ENCODE results near the gene CMC2. TPM values are rescaled to one million over a fixed set of nuclear protein-coding genes. Genes with fewer than 3 reads are reported as not detected.

The CMC2 gene
- total RNA-seq: 100 to 1,000 TPM in 1 of 2 experiments, 10 to 100 TPM in 1; 93.3 to 136 TPM

GRCh38 chr16:81006813-81007695, at the start of gene CMC2, which contains the start of gene CENPN:
Gene CMC2, minus strand, starts transcription at chr16:81006885. Its CDS starts 9,491 bp downstream, at chr16:80997394.
Gene CENPN, plus strand, starts transcription at chr16:81007214. Its CDS starts 4,726 bp downstream, at chr16:81011940.
- DNase-seq: peak; percentile 99
- peaks cover 50% of the 10 kb centered on the region for H3K4me1 Mint-ChIP-seq

GRCh38 chr16:81053761-81054160, 47.1 kb upstream of the CMC2 start:
- Mint-ChIP-seq H3K4me3 (no peak overlapping the region), H3K27ac (no peak overlapping the region), H3K36me3 (peaks cover 3% of the 10 kb centered on the region), H3K4me1 (no peaks in the 10 kb centered on the region), H3K27me3 (no peaks in the 10 kb centered on the region), H3K9me3 (ENCODE audit: low read depth) (peaks cover 11% of the 10 kb centered on the region)
- CTCF ChIA-PET: no interaction called here
- DNase-seq (no peak), ATAC-seq (no peak)

More at GRCh38 chr16:81006813-81007695, at the start of gene CMC2, which contains the start of gene CENPN:
- peak; percentile 86 for ATAC-seq
- Mint-ChIP-seq H3K4me3 (peak within 1 kb of the TSS; percentile 96), H3K27me3 (no peaks in the 10 kb centered on the region), H3K36me3 (peaks cover 37% of the 10 kb centered on the region), H3K9me3 (ENCODE audit: low read depth) (no peaks in the 10 kb centered on the region), H3K27ac (peak within 1 kb of the TSS; percentile 100)
- CTCF ChIA-PET: interaction anchor here (0.7 to 3.0 kb wide), 6 partner anchors 9 to 480 kb away, joined by 3 to 13 read pairs (median 6); partner anchors contain the start of gene ATMIN

DNA sequence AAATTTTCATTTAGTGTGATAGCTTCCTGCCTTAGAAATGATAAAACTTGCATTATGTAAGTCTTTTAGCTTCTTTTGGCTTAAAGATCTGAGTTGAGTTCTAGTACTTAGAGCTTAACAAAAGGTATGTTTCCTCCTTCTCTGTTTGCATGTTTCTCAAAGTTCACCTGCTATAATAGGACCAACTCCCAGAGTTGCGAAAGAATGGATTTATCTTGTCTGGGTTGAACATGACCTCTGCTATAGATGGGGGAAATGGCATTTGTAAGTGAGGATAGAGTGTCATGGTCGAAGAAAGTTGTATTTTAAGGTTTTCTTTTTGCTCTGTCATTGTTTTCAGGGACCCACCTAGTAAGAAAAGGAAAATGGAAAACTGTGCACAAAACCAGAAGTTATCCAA, 36.1 kb upstream of the CMC2 start:
- H3K27ac Mint-ChIP-seq: no peak overlapping the region
- no peak for DNase-seq
- ATAC-seq: no peak
- CTCF ChIA-PET: interaction anchor here (1.4 kb wide), 1 partner anchor 31 kb away, joined by 3 read pairs; no protein-coding TSS in a partner anchor
- H3K27me3 Mint-ChIP-seq: no peaks in the 10 kb centered on the region
- peaks cover 38% of the 10 kb centered on the region for H3K36me3 Mint-ChIP-seq
- H3K4me1 Mint-ChIP-seq: peaks cover 5% of the 10 kb centered on the region
- H3K4me3 Mint-ChIP-seq: no peak overlapping the region
- no peaks in the 10 kb centered on the region for H3K9me3 Mint-ChIP-seq (ENCODE audit: low read depth)

- no peak for DNase-seq
- H3K9me3 Mint-ChIP-seq (ENCODE audit: low read depth): no peaks in the 10 kb centered on the region
- peaks cover 14% of the 10 kb centered on the region for H3K4me1 Mint-ChIP-seq
- peaks cover 39% of the 10 kb centered on the region for H3K36me3 Mint-ChIP-seq
- no peak for ATAC-seq
- no peak overlapping the region for H3K4me3 Mint-ChIP-seq
- CTCF ChIA-PET: interaction anchor here (1.4 kb wide), 1 partner anchor 32 kb away, joined by 3 read pairs; no protein-coding TSS in a partner anchor
- no peak overlapping the region for H3K27ac Mint-ChIP-seq
- no peaks in the 10 kb centered on the region for H3K27me3 Mint-ChIP-seq
These were observed 35.0 kb upstream of the CMC2 start for GRCh38 chr16:81041696-81042095.

DNA sequence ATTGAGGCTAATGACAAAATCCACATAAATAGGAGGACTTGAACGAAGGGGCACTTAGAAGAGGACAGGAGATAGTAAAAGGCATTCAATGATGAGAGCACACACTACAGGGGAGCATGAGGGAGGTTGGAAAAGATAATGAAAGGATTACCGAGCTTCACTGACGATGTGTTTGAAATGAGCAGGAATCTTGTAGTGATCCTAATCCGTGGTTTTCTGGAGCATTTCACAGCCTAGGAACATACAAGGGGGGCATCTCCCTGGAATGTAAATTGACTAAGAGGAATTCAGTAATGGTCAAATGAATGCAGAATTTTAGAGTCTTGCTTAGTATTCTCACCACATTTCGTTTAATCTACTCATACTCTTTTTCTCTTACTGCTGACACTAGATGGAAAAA, 34.2 kb upstream of the CMC2 start:
- DNase-seq: no peak
- H3K9me3 Mint-ChIP-seq (ENCODE audit: low read depth): no peaks in the 10 kb centered on the region
- no peaks in the 10 kb centered on the region for H3K27me3 Mint-ChIP-seq
- peaks cover 17% of the 10 kb centered on the region for H3K4me1 Mint-ChIP-seq
- CTCF ChIA-PET: no interaction called here
- H3K4me3 Mint-ChIP-seq: no peak overlapping the region
- H3K36me3 Mint-ChIP-seq: peaks cover 38% of the 10 kb centered on the region
- ATAC-seq: no peak
- no peak overlapping the region for H3K27ac Mint-ChIP-seq

DNA sequence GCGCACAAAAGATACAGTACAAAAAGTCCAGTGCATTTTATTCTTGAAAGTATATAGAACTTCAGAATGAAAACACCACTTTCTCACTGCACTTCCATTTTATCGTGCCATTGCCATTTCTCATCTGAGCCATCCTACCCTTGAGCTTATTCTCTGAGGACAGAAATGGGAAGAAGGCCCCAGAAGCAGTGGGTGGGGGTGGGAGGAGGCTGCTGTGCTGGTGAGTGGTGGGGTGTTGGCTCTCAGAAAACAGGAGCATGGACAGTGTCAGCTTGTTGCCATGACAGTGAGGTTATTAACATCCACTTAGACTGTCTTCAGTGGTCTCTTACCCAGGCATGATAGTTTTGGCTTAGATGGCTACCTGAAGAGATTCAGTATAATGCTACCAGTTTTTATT, 33.4 kb upstream of the CMC2 start:
- no peak for DNase-seq
- no peak overlapping the region for H3K4me3 Mint-ChIP-seq
- no peak for ATAC-seq
- no peaks in the 10 kb centered on the region for H3K9me3 Mint-ChIP-seq (ENCODE audit: low read depth)
- no peak overlapping the region for H3K27ac Mint-ChIP-seq
- H3K4me1 Mint-ChIP-seq: peaks cover 20% of the 10 kb centered on the region
- H3K27me3 Mint-ChIP-seq: no peaks in the 10 kb centered on the region
- peaks cover 34% of the 10 kb centered on the region for H3K36me3 Mint-ChIP-seq
- CTCF ChIA-PET: no interaction called here

GRCh38 chr16:81036751-81037350, 30.2 kb upstream of the CMC2 start:
- CTCF ChIA-PET: interaction anchor here (1.0 to 6.0 kb wide), 10 partner anchors 9 to 168 kb away, joined by 3 to 54 read pairs (median 8); partner anchors contain the start of gene C16orf46
- Mint-ChIP-seq H3K36me3 (peaks cover 17% of the 10 kb centered on the region), H3K4me1 (peaks cover 20% of the 10 kb centered on the region), H3K27ac (peak overlapping the region; percentile 65), H3K27me3 (no peaks in the 10 kb centered on the region), H3K9me3 (ENCODE audit: low read depth) (no peaks in the 10 kb centered on the region), H3K4me3 (peak overlapping the region; percentile 79)
- DNase-seq: no peak
- no peak for ATAC-seq

DNA sequence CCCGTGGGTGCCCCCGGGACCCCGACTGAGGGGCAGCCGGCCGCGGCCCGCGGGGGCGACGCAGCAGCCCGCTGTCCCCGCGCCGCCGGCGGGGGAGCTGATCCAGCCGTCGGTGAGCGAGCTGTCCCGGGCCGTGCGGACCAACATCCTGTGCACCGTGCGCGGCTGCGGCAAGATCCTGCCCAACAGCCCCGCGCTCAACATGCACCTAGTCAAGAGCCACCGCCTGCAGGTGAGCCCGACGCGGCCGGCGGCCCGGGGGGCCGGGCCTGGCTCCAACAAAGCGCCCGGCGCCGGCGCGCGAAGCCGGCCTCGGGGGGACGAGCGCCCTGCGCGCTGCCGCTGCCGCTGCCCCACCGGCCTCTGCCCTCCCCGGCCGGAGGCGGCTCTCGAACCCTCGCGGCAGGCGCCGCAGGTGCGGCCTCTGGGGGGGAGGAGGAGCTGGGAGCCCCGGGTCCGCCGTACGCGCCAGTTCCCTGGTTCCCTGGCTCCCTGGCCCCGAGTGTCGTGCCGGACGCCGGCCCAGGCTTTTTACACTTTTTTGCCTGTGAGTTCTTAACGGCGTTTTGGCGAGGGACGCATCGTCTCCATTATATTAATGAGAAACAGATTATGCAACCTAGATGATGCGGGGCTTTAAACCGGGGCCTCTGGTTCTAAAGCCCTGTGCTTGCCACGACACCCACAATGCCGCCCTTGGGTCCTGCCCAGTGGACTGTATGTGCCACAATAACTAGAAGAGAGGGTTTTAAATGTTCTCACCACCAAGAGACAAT, 29.5 kb upstream of the CMC2 start:
- peak; percentile 61 for DNase-seq
- CTCF ChIA-PET: interaction anchor here (0.6 to 6.0 kb wide), 40 partner anchors 9 to 853 kb away, joined by 3 to 54 read pairs (median 4); partner anchors contain the start of genes C16orf46, CENPN, CMC2 and GAN
- H3K27ac Mint-ChIP-seq: peak overlapping the region; percentile 65
- peak; percentile 72 for ATAC-seq
- H3K4me3 Mint-ChIP-seq: peak overlapping the region; percentile 79
- H3K27me3 Mint-ChIP-seq: no peaks in the 10 kb centered on the region
- no peaks in the 10 kb centered on the region for H3K9me3 Mint-ChIP-seq (ENCODE audit: low read depth)
- H3K4me1 Mint-ChIP-seq: peaks cover 20% of the 10 kb centered on the region
- peaks cover 18% of the 10 kb centered on the region for H3K36me3 Mint-ChIP-seq

GRCh38 chr16:81035398-81035974, 28.8 kb upstream of the CMC2 start, which contains the start of gene ATMIN:
Gene ATMIN, plus strand, starts transcription at chr16:81035842. Its CDS starts 29 bp downstream, at chr16:81035871.
- Mint-ChIP-seq H3K27me3 (no peaks in the 10 kb centered on the region), H3K36me3 (peaks cover 19% of the 10 kb centered on the region), H3K27ac (peak within 1 kb of the TSS; percentile 65), H3K4me1 (peaks cover 20% of the 10 kb centered on the region), H3K9me3 (ENCODE audit: low read depth) (no peaks in the 10 kb centered on the region), H3K4me3 (peak within 1 kb of the TSS; percentile 79)
- CTCF ChIA-PET: interaction anchor here (0.6 to 6.0 kb wide), 43 partner anchors 10 to 854 kb away, joined by 3 to 54 read pairs (median 5); partner anchors contain the start of genes C16orf46, CENPN, CMC2 and GAN
- ATAC-seq (peak; percentile 97), DNase-seq (peak; percentile 87)

GRCh38 chr16:81029930-81030604, 23.4 kb upstream of the CMC2 start:
- Mint-ChIP-seq H3K36me3 (peaks cover 53% of the 10 kb centered on the region), H3K27me3 (no peaks in the 10 kb centered on the region), H3K27ac (no peak overlapping the region), H3K4me1 (no peaks in the 10 kb centered on the region), H3K4me3 (no peak overlapping the region), H3K9me3 (ENCODE audit: low read depth) (no peaks in the 10 kb centered on the region)
- CTCF ChIA-PET: interaction anchor here (1.0 kb wide), 1 partner anchor 26 kb away, joined by 3 read pairs; no protein-coding TSS in a partner anchor
- ATAC-seq (no peak), DNase-seq (no peak)

DNA sequence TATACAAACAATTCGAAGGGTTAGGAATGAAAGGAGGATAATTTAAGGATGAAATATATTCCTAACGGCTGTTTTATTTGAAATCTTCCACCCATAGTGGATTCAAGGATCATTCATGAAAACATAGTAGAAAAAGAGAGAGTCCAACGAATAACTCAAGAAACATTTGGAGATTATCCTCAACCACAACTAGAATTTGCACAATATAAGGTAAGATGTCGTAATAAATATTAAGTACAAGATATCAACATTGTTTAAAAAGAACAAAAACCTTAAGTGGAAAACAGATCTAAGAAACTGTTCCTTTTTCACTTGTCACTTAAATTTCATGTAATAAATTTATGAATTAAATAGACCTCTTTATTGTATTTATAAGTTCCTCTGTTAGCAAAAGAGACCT, 19.7 kb upstream of the CMC2 start:
- DNase-seq (no peak), ATAC-seq (no peak)
- Mint-ChIP-seq H3K4me3 (no peak overlapping the region), H3K4me1 (no peaks in the 10 kb centered on the region), H3K36me3 (peaks cover 68% of the 10 kb centered on the region), H3K27me3 (no peaks in the 10 kb centered on the region), H3K9me3 (ENCODE audit: low read depth) (no peaks in the 10 kb centered on the region), H3K27ac (no peak overlapping the region)
- CTCF ChIA-PET: interaction anchor here (0.6 to 2.3 kb wide), 2 partner anchors 9 to 90 kb away, joined by 3 to 8 read pairs; partner anchors contain the start of gene ATMIN

DNA sequence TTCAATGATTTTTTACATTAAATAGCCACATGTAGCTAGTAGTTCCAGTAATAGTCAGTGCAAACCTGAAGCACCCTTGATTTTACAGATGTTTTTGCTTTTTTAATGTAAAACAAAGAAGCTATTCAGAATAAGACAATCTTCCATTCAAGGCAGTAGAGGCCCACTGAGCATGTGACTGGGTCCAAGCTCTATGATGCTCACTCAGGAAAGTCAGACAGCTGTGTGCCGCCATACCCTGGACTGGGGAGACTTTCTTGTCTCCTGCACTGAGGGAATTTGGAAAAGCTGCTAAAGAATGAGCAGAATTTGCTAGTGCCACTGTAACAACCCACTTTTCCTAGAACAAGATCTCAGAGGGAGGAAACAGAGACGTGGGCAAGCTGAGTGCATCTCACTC, 11.8 kb upstream of the CMC2 start:
- CTCF ChIA-PET: interaction anchor here (1.3 to 2.9 kb wide), 3 partner anchors 13 to 18 kb away, joined by 3 to 17 read pairs (median 3); partner anchors contain the start of gene ATMIN
- peak overlapping the region; percentile 24 for H3K27ac Mint-ChIP-seq

More for the DNA sequence above, 11.8 kb upstream of the CMC2 start:
- ATAC-seq (no peak), DNase-seq (no peak)
- peaks cover 72% of the 10 kb centered on the region for H3K36me3 Mint-ChIP-seq
- H3K4me3 Mint-ChIP-seq: no peak overlapping the region
- no peaks in the 10 kb centered on the region for H3K9me3 Mint-ChIP-seq (ENCODE audit: low read depth)
- H3K27me3 Mint-ChIP-seq: no peaks in the 10 kb centered on the region
- peaks cover 5% of the 10 kb centered on the region for H3K4me1 Mint-ChIP-seq
